GM18511 (cell line): ENCODE data around the gene CLP1.
A peak's percentile ranks its signal among the peaks of the same experiment; 100 is the strongest.
"Not testable (repeated sequence)": the region's sequence is repeated elsewhere in the genome, so short reads cannot be mapped to it uniquely, and the experiment has no call there.

Experiments
- ATAC-seq: cut with Tn5 transposase; IDR thresholded peaks from one replicate; pipeline ENCODE4 v1.9.1; 2021; ENCODE audit warnings: mild to moderate bottlenecking, moderate library complexity; ENCODE audit not compliant: unreplicated experiment

Gene CLP1

DNA sequence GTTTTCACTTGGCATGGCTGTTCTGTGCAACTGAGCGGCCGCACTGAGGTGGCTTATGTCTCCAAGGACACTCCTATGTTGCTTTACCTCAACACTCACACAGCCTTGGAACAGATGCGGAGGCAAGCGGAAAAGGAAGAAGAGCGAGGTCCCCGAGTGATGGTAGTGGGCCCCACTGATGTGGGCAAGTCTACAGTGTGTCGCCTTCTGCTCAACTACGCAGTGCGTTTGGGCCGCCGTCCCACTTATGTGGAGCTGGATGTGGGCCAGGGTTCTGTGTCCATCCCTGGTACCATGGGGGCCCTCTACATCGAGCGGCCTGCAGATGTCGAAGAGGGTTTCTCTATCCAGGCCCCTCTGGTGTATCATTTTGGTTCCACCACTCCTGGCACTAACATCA, 2.1 kb downstream of the CLP1 start:
- no peak for ATAC-seq

DNA sequence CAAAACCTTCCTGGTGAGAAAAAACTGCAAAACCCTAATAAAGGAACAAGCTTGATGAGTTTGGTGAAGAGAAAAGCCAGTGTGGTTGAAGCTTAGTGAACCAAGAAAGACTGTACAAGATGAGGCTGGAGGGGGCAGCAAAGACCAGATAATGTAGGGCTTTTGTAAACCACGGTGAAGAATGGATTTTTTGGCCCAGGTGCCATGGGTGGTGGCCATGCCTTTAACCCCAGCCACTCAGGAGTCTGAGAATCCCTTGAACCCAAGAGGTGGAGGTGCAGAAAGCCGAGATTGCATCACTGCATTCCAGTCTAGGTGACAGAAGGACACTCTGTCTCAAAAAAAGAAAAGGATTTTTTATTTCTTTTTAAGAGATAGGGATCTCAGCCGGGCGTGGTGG, 5.3 kb downstream of the CLP1 start:
- ATAC-seq: no peak

DNA sequence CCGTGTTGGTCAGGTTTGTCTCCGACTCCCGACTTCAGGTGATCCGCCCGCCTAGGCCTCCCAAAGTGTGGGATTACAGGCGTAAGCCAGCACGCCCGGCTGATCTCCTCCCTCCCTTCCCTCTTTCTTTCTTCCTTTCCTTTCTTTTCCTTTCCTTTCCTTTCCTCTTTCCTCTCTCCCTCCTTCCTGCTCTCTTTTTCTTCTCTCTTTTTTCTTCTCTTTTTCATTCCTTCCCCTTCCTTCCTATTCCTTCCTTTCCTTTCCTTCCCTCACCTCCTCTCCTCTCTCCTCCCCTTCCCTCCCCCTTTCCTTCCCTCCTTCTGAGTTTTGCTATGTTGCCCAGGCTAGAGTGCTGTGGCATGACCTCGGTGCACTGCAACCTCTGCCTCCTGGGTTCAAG, 6.4 kb downstream of the CLP1 start:
- ATAC-seq: no peak

DNA sequence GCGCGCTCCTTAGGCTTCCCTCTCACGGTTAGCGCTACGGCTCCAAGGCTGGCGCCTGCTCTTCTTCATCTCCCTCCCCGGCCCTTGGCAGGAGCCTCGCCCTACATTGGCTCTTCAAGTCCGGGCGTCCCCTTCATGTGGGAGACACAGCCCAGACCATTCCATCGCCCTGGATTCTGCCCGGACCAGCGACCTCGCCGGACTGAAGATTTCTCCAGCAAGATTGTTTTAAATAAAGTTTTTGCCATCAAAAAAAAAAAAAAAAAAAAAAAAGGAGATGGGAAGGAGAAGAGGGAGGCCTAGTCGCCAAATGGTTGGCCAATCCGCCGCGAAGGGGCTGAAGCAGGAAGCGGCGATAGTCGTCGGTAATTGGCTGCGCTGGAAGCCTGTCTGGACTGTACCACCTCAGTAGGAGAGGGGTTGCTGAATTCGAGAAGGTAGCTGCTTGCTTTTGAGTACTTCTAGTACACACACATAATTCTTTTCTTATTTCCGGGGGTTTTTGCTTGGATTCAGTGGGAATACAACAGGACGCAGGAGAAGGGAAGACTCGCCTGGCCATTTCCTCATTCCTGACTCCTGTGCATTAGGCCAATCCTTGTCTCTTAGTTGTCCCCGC, 9.7 kb downstream of the CLP1 start:
- ATAC-seq: peak; percentile 73

DNA sequence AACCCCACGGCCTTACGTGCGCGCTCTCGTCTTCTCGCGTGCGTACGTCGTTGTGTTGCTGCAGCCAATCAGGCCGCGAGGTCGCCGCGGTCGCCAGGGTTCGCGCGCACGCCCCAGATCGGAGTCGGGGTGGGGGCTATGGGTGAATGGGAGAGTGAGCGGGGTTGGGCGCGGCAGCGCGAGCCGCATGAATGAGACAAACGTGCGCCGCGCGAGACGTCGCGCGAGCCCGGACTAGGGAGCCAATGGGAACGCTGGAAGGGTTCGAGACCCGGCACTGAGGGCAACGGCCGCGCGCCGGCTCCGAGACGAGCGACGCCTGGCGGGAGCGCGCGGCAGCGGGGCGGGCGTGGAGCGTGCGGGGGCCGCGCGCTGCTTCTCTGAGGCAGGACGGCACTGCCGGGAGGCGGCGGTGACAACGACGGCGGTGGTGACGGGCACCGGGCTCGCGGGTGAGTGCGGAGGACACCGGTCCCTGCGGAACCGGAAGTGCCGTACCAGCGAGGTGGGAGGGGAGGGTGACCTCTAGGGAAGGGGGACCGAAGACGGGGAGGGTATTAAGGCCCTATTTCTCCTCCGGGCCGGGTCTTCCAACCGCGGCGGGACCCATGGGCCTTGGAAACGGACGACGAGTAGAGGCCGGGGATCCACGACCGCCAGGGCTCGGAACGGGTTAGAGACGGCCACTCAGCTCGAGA, 10.3 kb downstream of the CLP1 start, which contains the start of gene ZDHHC5:
ZDHHC5 (plus strand) TSS at position 379 of the 698 bp plus-strand sequence. CDS start 4,977 bp downstream, outside the sequence.
- peak; percentile 87 for ATAC-seq

DNA sequence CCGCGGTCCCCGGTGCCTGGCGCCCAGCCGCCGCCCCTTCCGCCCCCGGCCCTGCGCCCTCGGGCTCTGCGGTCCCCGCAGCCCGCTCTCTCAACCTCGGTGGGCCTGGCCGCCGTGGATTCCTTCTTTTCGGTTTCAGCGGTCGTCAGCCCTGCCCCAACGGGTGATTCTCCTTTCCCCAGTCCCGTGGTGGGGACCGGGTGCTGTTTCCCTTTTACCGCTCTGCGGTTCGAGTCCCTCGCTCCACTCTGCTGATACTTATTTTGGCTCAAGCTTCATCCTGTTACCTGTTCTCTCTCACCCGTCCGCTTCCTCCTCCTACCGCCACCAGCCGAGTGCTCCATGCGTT, 10.8 kb downstream of the CLP1 start:
- ATAC-seq: peak; percentile 18

DNA sequence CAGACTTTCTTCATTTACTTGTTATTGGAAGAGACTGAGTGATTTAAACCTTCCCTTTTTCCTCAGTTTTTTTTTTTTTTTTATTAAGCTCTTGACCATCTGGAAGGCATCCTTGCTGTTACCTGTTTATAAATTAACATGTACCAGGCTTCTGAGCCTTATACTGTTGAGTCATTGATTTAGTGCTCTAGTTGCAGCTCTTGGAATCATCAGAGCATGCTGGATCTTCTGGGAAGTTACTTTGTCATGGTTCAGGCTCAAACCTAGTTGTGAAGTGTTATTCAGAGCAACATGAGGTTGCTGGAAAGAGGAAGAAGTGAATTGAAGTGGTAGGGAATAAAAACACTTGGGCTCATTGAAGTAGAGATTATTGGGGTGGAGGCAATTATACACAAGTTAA, 16.7 kb downstream of the CLP1 start:
- ATAC-seq: no peak

DNA sequence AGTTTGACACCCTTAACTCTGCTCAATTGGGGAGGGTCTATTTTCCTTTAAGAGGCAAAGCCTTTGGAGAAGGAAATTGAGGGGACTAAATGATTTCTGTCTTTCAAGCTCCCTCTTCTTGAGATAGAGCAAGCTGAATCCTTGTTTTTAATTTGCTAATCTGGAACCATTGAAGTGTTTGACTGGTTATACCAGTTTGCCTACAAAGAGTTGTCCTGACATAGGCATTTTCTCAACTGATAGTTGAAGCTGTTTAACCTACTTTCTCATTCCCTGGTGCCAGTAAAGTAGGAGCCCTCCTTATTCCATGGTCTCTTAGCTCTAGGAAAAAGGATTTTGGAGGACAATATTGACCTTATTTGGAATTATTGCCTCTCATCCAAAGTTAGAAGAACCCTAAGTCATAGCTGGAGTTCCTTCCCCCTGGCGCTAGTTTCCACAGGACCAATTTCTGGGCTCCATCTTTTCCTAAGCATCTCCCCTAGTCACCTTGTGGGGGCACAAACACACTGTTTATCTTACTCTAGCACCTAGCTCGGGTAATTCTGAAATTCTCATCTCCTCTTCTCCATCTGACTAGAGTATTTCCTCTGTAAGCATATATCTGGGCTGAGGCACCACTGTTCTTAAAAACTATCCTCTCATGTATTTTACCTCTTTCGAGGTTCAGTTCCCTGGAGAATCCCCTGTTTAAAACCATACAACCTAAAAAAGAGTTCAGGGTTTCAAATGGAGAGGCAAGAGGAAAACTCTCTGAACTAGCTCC, 17.8 kb downstream of the CLP1 start:
- no peak for ATAC-seq

DNA sequence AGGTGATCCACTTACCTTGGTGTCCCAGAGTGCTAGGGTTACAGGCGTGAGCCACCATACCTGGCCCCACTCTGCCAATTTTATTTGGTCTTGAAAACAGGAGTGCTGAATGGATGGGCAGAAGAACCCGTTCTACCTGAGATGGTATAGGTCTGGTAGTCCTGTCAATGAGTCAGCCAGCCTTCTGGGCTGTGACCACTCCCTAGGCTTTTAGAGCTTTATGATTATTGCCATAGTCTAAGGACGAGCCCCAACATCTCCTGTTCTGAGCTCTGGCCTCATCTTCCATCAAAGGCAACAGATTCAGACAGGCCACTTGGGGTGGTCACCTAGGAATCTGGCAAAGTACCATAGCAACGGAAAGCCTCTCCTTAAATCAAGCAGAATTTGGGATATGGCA, 21.8 kb downstream of the CLP1 start:
- ATAC-seq: no peak

DNA sequence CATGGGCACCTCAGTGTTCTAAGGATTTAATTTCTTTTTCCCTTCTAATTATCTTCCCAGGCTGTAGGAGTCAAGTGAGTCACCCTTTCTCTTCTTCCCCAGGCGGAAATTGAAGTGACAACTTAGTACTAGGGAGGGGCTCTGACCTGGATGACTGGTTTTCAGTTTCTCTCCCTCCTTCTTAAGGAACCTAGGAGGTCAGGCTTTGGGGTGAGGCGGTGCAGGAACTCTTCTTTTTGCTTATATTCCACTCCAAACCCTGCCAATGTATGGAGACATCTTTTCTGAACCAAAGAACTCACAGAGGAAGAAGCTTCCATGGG, 23.0 kb downstream of the CLP1 start:
- peak; percentile 56 for ATAC-seq

DNA sequence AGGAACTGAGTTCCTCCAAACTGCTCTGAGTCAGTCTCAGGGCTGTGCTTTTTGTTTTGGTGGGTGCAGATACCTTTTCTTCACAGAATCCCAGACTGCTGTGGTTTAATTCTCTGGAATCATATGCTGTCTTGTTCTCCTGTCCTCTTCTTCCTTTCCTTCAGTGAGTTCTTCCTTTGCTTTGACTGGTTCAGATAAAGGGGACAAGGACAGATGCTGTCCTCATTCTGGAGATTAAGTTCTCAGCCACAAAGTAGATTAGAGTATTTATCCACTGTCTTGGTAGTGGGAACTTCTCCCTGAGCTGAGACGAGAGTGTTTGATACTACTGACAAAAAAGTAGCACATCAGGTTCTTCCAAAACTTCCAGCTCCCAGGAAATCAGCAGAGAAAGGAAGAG, 23.6 kb downstream of the CLP1 start:
- no peak for ATAC-seq

DNA sequence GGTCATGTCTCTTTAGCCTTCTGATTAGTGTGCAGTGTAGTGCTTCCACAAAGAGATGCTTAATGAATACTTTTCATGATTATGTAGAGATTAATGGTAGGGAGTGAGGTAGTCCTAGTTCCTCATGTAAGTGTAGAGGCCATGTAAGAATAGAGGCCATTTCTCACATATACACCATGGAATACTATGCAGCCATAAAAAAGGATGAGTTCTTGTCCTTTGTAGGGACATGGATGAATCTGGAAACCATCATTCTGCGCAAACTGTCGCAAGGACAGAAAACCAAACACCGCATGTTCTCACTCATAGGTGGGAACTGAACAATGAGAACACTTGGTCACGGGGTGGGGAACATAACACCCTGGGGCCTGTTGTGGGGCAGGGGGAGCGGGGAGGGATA, 32.9 kb downstream of the CLP1 start:
- not testable (repeated sequence) for ATAC-seq

DNA sequence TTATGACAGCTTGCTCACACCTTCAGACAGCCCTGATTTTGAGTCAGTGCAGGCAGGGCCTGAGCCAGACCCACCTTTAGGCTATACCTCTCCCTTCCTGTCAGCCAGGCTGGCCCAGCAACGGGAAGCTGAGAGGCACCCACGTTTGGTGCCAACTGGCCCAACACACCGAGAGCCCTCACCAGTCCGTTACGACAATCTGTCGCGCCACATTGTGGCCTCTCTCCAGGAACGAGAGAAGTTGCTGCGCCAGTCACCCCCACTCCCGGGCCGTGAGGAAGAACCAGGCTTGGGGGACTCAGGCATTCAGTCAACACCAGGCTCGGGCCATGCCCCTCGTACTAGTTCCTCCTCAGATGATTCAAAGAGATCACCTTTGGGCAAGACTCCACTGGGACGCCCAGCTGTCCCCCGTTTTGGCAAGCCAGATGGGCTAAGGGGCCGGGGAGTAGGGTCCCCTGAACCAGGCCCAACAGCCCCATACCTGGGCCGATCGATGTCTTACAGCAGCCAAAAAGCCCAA, 41.3 kb downstream of the CLP1 start:
- no peak for ATAC-seq

DNA sequence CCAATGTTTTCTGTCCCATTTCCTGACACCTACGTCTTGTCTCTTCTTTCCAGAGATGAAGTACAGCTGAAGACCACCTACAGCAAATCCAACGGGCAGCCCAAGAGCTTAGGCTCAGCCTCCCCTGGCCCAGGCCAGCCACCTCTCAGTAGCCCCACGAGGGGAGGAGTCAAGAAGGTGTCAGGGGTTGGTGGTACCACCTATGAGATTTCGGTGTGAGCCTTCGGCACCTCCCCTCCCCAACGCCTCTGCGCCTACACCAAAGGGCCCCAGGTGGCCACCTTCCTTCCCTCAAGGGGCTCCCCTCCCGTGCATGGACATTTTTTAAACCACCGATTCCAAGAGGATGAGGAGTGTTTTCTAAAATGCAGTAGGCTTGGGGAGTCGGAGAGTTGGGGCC, 42.3 kb downstream of the CLP1 start:
- no peak for ATAC-seq

DNA sequence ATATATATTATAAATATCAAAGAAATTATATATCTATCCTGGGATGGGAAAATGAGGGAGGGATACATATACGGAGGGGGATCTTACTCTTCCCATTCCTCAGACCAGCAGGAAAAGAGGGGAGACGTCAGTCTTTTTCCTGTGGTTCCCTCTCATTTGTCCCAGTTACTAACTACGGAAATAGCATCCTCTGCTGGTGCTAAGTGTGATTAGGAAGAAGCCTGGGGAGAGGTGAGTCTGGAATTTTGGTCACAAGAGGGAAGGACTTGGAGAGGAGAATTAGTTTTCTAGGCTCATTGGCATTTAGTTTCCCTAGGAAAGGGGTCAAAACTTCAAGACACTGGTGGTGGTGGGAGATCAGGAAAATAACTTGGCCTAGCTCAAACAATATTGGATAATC, 42.9 kb downstream of the CLP1 start:
- ATAC-seq: no peak

DNA sequence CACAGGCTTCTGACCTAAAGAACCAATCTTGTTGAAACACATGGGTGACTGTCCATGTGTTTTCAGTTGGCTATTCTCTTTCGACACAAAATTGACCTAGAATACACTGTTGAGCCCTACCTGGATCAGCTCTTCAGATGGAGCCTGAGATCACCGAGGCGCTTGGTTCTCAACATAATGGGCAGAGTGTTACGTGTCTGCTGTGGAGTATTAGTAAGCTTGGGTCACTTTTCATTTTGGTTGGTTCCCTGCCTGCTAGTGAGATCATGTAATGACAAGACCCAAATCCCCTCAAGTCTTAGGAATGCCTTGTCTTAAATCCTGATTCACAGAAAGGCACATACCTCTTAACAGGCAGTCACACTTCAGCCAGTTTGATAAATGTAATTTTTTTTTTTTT, 45.8 kb downstream of the CLP1 start:
- no peak for ATAC-seq

DNA sequence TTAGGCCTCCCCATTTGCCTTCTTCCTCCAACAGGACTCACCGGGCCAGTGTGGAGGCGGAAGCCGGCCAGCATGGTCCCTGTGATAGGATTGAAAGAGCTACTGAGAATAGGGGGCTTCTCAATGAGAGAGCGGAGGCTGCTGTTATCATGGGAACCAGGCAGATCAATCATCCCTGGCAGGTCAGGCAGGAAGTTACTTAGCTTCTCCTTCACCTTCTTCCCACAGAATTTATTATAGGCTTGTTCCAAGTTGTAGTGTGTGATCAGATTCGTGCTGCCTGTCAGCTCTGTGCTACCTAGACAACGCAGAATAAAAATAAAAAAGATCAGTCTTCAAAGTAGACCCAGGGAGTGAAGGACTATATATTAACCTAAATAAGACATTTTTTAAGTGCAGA, 47.4 kb downstream of the CLP1 start:
- no peak for ATAC-seq

DNA sequence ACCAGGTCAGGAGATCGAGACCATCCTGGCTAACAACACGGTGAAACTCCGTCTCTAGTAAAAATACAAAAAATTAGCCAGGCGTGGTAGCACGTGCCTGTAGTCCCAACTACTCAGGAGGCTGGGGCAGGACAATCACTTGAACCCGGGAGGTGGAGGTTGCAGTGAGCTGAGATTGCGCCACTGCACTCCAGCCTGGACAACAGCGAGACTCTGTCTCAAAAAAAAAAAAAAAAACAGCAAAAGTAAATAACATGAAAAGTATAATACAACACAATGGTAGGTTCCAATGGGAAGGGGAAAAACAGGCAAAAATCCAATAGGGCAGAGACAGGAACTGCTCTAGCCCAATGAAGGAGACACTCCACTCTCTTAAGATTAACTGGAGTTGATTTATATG, 47.9 kb downstream of the CLP1 start:
- ATAC-seq: not testable (repeated sequence)

DNA sequence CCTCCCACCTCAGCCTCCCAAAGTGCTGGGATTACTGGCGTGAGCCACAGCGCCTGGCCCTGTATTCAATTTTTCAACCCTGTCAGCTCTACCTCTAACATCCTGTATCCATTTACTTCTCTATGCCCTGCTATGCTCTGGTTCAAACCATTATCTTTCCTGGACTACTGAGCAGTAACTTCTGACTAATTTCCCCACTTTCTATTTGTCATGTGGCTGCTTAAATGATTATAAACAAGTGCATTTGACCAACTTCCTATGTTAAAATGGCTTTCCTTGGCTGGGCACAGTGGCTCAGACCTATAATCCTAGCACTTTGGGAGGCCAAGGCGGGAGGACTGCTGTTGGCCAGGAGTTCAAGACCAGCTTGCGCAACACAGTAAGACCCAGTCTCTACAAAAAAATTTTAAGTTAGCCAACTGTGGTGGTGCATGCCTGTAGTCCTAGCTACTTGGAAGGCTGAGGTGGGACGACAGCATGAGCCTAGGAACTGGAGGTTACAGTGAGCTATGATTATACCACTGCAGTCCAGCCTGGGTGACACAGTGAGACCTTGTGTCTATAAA, 52.3 kb downstream of the CLP1 start:
- ATAC-seq: no peak
